PC-9 (cell line): ENCODE measurements around the gene EYS.

Experiments
- EZH2 ChIP-seq: fragments of 200-600 bp; sonication (generic); IDR thresholded peaks from 2 replicates; pipeline ENCODE4 v1.8.0; 2017; ENCODE audit warnings: antibody characterized with exemption, low read depth
- TF ChIP-seq, protein P1 (sequence below): fragments of 200-600 bp; sonication (generic); conservative IDR thresholded peaks from 2 replicates; pipeline ENCODE4 v1.6.1; 2017; ENCODE audit warnings: mixed run types, antibody characterized with exemption, mild to moderate bottlenecking, moderate library complexity

DNA sequence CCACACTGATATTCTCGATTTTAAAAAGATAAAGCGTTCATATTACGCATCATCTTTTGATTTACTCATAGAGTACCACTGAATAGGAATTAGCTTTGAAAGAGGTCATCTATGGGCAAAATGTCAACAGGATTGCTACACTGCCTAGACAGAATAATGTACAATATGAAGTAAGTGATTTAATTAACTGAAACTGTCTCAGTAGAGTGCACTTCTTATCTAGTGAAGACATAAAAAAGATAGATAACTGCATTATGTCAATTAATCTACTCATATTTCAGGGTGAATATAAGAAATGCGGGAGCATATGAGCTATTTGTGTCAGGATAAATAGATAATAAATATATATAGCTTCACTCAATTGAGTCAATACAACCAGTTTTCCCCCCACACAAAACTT is 723.9 kb downstream of the EYS start:
- TF ChIP-seq, protein P1, sequence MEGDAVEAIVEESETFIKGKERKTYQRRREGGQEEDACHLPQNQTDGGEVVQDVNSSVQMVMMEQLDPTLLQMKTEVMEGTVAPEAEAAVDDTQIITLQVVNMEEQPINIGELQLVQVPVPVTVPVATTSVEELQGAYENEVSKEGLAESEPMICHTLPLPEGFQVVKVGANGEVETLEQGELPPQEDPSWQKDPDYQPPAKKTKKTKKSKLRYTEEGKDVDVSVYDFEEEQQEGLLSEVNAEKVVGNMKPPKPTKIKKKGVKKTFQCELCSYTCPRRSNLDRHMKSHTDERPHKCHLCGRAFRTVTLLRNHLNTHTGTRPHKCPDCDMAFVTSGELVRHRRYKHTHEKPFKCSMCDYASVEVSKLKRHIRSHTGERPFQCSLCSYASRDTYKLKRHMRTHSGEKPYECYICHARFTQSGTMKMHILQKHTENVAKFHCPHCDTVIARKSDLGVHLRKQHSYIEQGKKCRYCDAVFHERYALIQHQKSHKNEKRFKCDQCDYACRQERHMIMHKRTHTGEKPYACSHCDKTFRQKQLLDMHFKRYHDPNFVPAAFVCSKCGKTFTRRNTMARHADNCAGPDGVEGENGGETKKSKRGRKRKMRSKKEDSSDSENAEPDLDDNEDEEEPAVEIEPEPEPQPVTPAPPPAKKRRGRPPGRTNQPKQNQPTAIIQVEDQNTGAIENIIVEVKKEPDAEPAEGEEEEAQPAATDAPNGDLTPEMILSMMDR, result no peak
- no peak for TF ChIP-seq EZH2
